ENCODE data around the gene CASZ1. TPM values are rescaled to one million over a fixed set of nuclear protein-coding genes. Genes with fewer than 3 reads are reported as not detected.

Gene CASZ1
- polyA plus RNA-seq, 3 donors, result 0.30 to 3.7 (median 0.50) TPM

DNA sequence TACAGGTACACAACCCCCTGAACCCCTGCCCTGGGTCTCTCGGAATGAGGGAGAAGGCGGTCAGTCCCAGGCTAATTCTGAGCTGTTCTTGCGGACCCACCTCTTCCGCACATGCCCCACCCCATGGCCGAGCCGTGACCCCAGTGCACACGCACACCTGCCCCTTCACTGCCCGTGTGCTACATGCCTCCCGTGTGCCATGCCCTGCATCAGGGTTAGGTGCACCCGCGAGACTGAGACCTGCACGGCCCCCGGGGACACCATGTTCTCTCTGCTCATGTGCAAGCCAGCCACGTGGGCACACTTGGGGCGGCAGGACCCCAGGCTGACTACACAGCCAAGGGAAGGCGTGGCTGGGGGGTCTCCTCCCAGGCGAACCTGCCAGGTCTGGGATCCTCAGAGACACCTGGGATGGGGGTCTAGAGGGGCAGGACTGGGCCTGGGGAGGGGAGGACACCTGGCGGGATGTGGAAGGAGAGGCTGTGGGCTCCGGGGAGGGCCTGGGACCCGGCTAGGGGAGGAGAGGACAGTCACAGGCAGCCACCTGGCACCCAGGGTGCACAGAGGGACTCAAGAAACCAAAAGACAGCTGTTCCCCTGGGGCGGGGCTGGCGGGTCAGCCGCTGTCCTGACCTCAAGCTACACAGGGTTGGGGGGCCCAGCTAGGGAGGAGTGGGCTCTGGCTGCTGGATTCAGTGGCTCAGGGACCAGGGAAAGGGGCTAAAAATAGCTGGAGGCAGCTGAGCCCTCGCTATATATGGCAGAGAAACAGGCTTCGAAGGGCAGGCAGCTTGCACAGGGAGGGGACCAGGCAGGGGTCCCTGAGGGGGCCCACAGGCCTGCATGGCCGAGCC, 133.4 kb downstream of the CASZ1 start:
- WGBS (ENCODE audit: insufficient coverage), result 98% methylated on average over 24 of the region's 26 CpGs

DNA sequence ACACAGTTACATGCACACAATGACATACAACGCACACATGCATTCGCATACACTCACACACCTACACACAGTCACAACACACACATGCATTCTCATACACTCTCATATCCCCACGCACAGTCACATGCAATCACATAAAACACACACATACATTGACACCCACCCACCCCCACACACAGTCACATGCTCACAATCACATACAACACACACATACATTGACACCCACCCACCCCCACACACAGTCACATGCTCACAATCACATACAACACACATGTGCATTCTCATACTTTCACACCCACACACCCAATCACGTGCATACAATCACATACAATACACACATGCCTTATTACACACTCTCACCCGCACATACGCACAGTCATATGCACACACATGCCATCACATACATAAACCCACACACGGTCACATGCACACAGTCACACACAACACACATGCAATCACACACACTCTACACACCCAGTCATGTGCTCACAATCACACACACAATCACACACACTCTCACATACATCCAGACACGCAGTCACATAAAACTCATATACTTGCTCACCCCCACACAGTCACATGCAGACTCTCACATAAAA, 134.3 kb downstream of the CASZ1 start:
- intact Hi-C loops (cut with micrococcal nuclease), result no loop called here

More for the DNA sequence above, 133.4 kb downstream of the CASZ1 start:
- no peak overlapping the region for H3K27ac Mint-ChIP-seq
- H2AFZ ChIP-seq (ENCODE audit: insufficient read depth, low read depth, low read length, poor library complexity, severe bottlenecking), result no peak overlapping the region
- H3K9ac ChIP-seq (ENCODE audit: insufficient read depth, low read length, poor library complexity, severe bottlenecking), result no peak overlapping the region
- H4K20me1 ChIP-seq (ENCODE audit: insufficient read depth, low read length), result no peaks in the 10 kb centered on the region
- no peak overlapping the region for H3K4me2 ChIP-seq (replicated peaks; ENCODE audit: extremely low read depth, low read length, poor library complexity, severe bottlenecking)
- no peaks in the 10 kb centered on the region for H3K27me3 ChIP-seq (ENCODE audit: control insufficient read depth in 2 of 2, insufficient read depth in 2 of 2, low read length in 2 of 2)
- H3K4me3 ChIP-seq (replicated peaks in 1 of 3; ENCODE audit: low read depth in 2 of 3, low read length in 3 of 3), result no peak overlapping the region
- intact Hi-C loops (cut with micrococcal nuclease), result no loop called here
- H3K9me3 ChIP-seq (replicated peaks in 1 of 2; ENCODE audit: control insufficient read depth in 1 of 2, insufficient read depth in 1 of 2, low read length in 2 of 2), result no peaks in the 10 kb centered on the region
- no peak overlapping the region for H3K27ac ChIP-seq (ENCODE audit: low read depth in 1 of 2, low read length in 2 of 2)
- H3K4me3 Mint-ChIP-seq, result no peak overlapping the region
- no peaks in the 10 kb centered on the region for H3K4me1 Mint-ChIP-seq
- peaks cover 0 to 2% (median 0%) of the 10 kb centered on the region in 3 donors for H3K27me3 Mint-ChIP-seq (ENCODE audit: low read depth in 3 of 3)
- TF ChIP-seq, protein P1, sequence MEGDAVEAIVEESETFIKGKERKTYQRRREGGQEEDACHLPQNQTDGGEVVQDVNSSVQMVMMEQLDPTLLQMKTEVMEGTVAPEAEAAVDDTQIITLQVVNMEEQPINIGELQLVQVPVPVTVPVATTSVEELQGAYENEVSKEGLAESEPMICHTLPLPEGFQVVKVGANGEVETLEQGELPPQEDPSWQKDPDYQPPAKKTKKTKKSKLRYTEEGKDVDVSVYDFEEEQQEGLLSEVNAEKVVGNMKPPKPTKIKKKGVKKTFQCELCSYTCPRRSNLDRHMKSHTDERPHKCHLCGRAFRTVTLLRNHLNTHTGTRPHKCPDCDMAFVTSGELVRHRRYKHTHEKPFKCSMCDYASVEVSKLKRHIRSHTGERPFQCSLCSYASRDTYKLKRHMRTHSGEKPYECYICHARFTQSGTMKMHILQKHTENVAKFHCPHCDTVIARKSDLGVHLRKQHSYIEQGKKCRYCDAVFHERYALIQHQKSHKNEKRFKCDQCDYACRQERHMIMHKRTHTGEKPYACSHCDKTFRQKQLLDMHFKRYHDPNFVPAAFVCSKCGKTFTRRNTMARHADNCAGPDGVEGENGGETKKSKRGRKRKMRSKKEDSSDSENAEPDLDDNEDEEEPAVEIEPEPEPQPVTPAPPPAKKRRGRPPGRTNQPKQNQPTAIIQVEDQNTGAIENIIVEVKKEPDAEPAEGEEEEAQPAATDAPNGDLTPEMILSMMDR (IDR thresholded peaks at IDR 0.05), result no peak
- no peaks in the 10 kb centered on the region for H3K79me2 ChIP-seq (ENCODE audit: insufficient read depth, low read length)
- DNase-seq, result no peak
- H3K9me3 Mint-ChIP-seq, result no peaks in the 10 kb centered on the region
- H3K36me3 Mint-ChIP-seq, result no peaks in the 10 kb centered on the region
- H3K4me1 ChIP-seq (ENCODE audit: control insufficient read depth in 1 of 2, insufficient read depth in 2 of 2, low read length in 2 of 2), result no peaks in the 10 kb centered on the region
- no peaks in the 10 kb centered on the region for H3K36me3 ChIP-seq (replicated peaks in 1 of 2; ENCODE audit: control insufficient read depth in 1 of 2, insufficient read depth in 2 of 2, low read length in 2 of 2)

More for the DNA sequence above, 134.3 kb downstream of the CASZ1 start:
- no peak overlapping the region for H3K4me2 ChIP-seq (replicated peaks; ENCODE audit: extremely low read depth, low read length, poor library complexity, severe bottlenecking)
- Mint-ChIP-seq H3K27ac (no peak overlapping the region), H3K9me3 (no peaks in the 10 kb centered on the region), H3K4me3 (no peak overlapping the region), H3K4me1 (no peaks in the 10 kb centered on the region), H3K36me3 (no peaks in the 10 kb centered on the region), H3K27me3 (ENCODE audit: low read depth in 3 of 3) (peaks cover 0 to 2% (median 0%) of the 10 kb centered on the region in 3 donors)
- DNase-seq, result no peak
- no peak overlapping the region for H3K9ac ChIP-seq (ENCODE audit: insufficient read depth, low read length, poor library complexity, severe bottlenecking)
- H3K79me2 ChIP-seq (ENCODE audit: insufficient read depth, low read length), result no peaks in the 10 kb centered on the region
- H3K4me3 ChIP-seq (replicated peaks in 1 of 3; ENCODE audit: low read depth in 2 of 3, low read length in 3 of 3), result no peak overlapping the region
- no peak overlapping the region for H3K27ac ChIP-seq (ENCODE audit: low read depth in 1 of 2, low read length in 2 of 2)
- H4K20me1 ChIP-seq (ENCODE audit: insufficient read depth, low read length), result no peaks in the 10 kb centered on the region
- TF ChIP-seq, protein P1 (IDR thresholded peaks at IDR 0.05), result no peak
- no peaks in the 10 kb centered on the region for H3K36me3 ChIP-seq (replicated peaks in 1 of 2; ENCODE audit: control insufficient read depth in 1 of 2, insufficient read depth in 2 of 2, low read length in 2 of 2)
- H3K4me1 ChIP-seq (ENCODE audit: control insufficient read depth in 1 of 2, insufficient read depth in 2 of 2, low read length in 2 of 2), result no peaks in the 10 kb centered on the region
- 98% methylated on average over 8 of the region's 8 CpGs for WGBS (ENCODE audit: insufficient coverage)
- no peak overlapping the region for H2AFZ ChIP-seq (ENCODE audit: insufficient read depth, low read depth, low read length, poor library complexity, severe bottlenecking)
- no peaks in the 10 kb centered on the region for H3K27me3 ChIP-seq (ENCODE audit: control insufficient read depth in 2 of 2, insufficient read depth in 2 of 2, low read length in 2 of 2)
- H3K9me3 ChIP-seq (replicated peaks in 1 of 2; ENCODE audit: control insufficient read depth in 1 of 2, insufficient read depth in 1 of 2, low read length in 2 of 2), result no peaks in the 10 kb centered on the region

Data from CD14-positive monocyte (primary cell).